HCT116 (cell line): ENCODE measurements around the gene LUZP2. TPM values are rescaled to one million over a fixed set of nuclear protein-coding genes. Genes with fewer than 3 reads are reported as not detected.

ENCODE experiments used
- ATAC-seq: fragments of 200-7000 bp; cut with Tn5 transposase; 2 replicates; pipeline ENCODE4 v1.9.1; 2020; ENCODE audit warnings: mild to moderate bottlenecking, moderate library complexity
- BruUV-seq: library from RNA; stranded (reverse); fragments of 400-500 nt; replicated peaks from 2 replicates; lab custom pipeline; 2021; lab: Mats Ljungman, UMichigan
- CTCF ChIA-PET: fragments of 300-600 bp; sonication (Branson Sonifier 250); formaldehyde crosslinking; loops from one replicate; lab custom pipeline; 2021; ENCODE audit warnings: antibody characterized with exemption; lab: Charles Lee
- POLR2A ChIA-PET: fragments of 300-600, 350-600 bp; sonication (Branson Sonifier 250); formaldehyde crosslinking; loops from one replicate; lab custom pipeline; 2021; ENCODE audit warnings: antibody characterized with exemption; lab: Charles Lee
- RAD21 ChIA-PET, 2 experiments: fragments of 300-600 bp; sonication (Branson Sonifier 250); formaldehyde crosslinking; loops; one replicate each; lab custom pipeline; 2023; ENCODE audit warnings: low total read pairs in 2 of 2; ENCODE audit not compliant: uncharacterized antibody in 2 of 2, unreplicated experiment in 2 of 2, low non-redundant PET in 1 of 2; lab: Charles Lee
- DNase-seq: peaks from one replicate; pipeline ENCODE4 v3.0.0-alpha.2; 2010; ENCODE audit warnings: low read depth, low spot score
- H2AFZ ChIP-seq: fragments of 200-600 bp; shearing (Covaris generic), sonication (generic); 2 replicates; pipeline ENCODE4 v1.6.1; 2017; ENCODE audit warnings: low read depth, mixed run types, mixed read lengths, antibody characterized with exemption, low read length; ENCODE audit not compliant: poor library complexity, severe bottlenecking
- H3K27ac ChIP-seq: 2 replicates; pipeline ENCODE4 v1.5.1; 2012; ENCODE audit warnings: low read depth, low read length
- H3K27me3 ChIP-seq: fragments of 200-600 bp; sonication (generic); 2 replicates; pipeline ENCODE4 v1.6.1; 2016; ENCODE audit warnings: mixed run types, low read length, mixed read lengths; ENCODE audit not compliant: insufficient read depth
- H3K36me3 ChIP-seq, 2 experiments: fragments of 200-500 bp in 1 of 2; fragments of 200-600 bp in 1 of 2; sonication (Bioruptor generic) in 1 of 2; sonication (generic) in 1 of 2; 2 replicates each; pipeline versions ENCODE4 v1.5.1 to v1.6.1; 2014 to 2016; ENCODE audit warnings: low read length in 2 of 2, inconsistent platforms in 1 of 2, mixed read lengths in 1 of 2, mixed run types in 1 of 2; ENCODE audit not compliant: insufficient read depth in 2 of 2, control insufficient read depth in 1 of 2
- H3K4me1 ChIP-seq, 2 experiments: fragments of 200-600 bp in 1 of 2; sonication (generic) in 1 of 2; 2 replicates each; pipeline versions ENCODE4 v1.5.1 to v1.6.1; 2012 to 2017; ENCODE audit warnings: low read length in 2 of 2, inconsistent platforms in 1 of 2, mild to moderate bottlenecking in 1 of 2, mixed read lengths in 1 of 2, mixed run types in 1 of 2, moderate library complexity in 1 of 2; ENCODE audit not compliant: insufficient read depth in 2 of 2, control insufficient read depth in 1 of 2
- H3K4me2 ChIP-seq: fragments of 200-600 bp; sonication (generic); 2 replicates; pipeline ENCODE4 v1.6.1; 2017; ENCODE audit warnings: mixed run types, low read length, mixed read lengths
- H3K4me3 ChIP-seq, 2 experiments: fragments of 200-600 bp in 1 of 2; sonication (generic) in 1 of 2; replicated peaks in 1 of 2; 2 replicates each; pipeline ENCODE4 v1.5.1; 2011 to 2016; ENCODE audit warnings: low read length in 2 of 2, control low read depth in 1 of 2, low read depth in 1 of 2, mild to moderate bottlenecking in 1 of 2, mixed read lengths in 1 of 2, mixed run types in 1 of 2
- H3K79me2 ChIP-seq: fragments of 200-600 bp; sonication (generic); 2 replicates; pipeline ENCODE4 v1.6.1; 2017; ENCODE audit warnings: mild to moderate bottlenecking, mixed run types, low read length, moderate library complexity, mixed read lengths; ENCODE audit not compliant: insufficient read depth
- H3K9ac ChIP-seq: fragments of 200-600 bp; sonication (generic); 2 replicates; pipeline ENCODE4 v1.6.1; 2016; ENCODE audit warnings: low read length, mixed read lengths
- H3K9me2 ChIP-seq: fragments of 200-600 bp; sonication (generic), shearing (Covaris generic); 2 replicates; pipeline ENCODE4 v1.6.1; 2017; ENCODE audit warnings: mixed run types, mild to moderate bottlenecking, moderate library complexity; ENCODE audit not compliant: insufficient read depth
- H3K9me3 ChIP-seq, 2 experiments: fragments of 200-500 bp in 1 of 2; fragments of 200-600 bp in 1 of 2; sonication (Bioruptor generic) in 1 of 2; sonication (generic) in 1 of 2; 2 replicates each; pipeline ENCODE4 v1.6.1; 2014 to 2017; ENCODE audit warnings: low read length in 2 of 2, mixed read lengths in 2 of 2, inconsistent platforms in 1 of 2, low read depth in 1 of 2, mild to moderate bottlenecking in 1 of 2, mixed run types in 1 of 2, moderate library complexity in 1 of 2; ENCODE audit not compliant: control insufficient read depth in 1 of 2, insufficient read depth in 1 of 2
- H4K20me1 ChIP-seq: fragments of 200-600 bp; sonication (generic), shearing (Covaris generic); 2 replicates; pipeline ENCODE4 v1.6.1; 2017; ENCODE audit warnings: mixed run types, mild to moderate bottlenecking, moderate library complexity; ENCODE audit not compliant: insufficient read depth
- EGR1 ChIP-seq: IDR thresholded peaks from 2 replicates; pipeline ENCODE4 v1.6.1; 2012; ENCODE audit warnings: low read depth
- EZH2 ChIP-seq: fragments of 200-600 bp; sonication (generic); IDR thresholded peaks from 2 replicates; pipeline ENCODE4 v1.6.1; 2017; ENCODE audit warnings: antibody characterized with exemption, mixed run types
- EZH2phosphoT487 ChIP-seq: fragments of 200-600 bp; IDR thresholded peaks from 2 replicates; pipeline ENCODE4 v1.6.1; 2018; ENCODE audit warnings: antibody characterized with exemption, borderline replicate concordance
- POLR2AphosphoS5 ChIP-seq: IDR thresholded peaks from 2 replicates; pipeline ENCODE4 v1.6.1; 2011; ENCODE audit warnings: mild to moderate bottlenecking, low read depth, low read length, moderate library complexity
- RAD21 ChIP-seq: IDR thresholded peaks from 2 replicates; pipeline ENCODE4 v1.6.1; 2012; ENCODE audit warnings: low read depth, mild to moderate bottlenecking
- SIN3A ChIP-seq: IDR thresholded peaks from 2 replicates; pipeline ENCODE4 v1.6.1; 2012; ENCODE audit warnings: low read depth
- SRF ChIP-seq: IDR thresholded peaks from 2 replicates; pipeline ENCODE4 v1.6.1; 2012; ENCODE audit warnings: low read depth
- TCF7L2 ChIP-seq: IDR thresholded peaks from 2 replicates; pipeline ENCODE4 v1.7.0; 2011; ENCODE audit warnings: borderline replicate concordance, inconsistent platforms; ENCODE audit not compliant: insufficient read depth, insufficient read length; ENCODE audit errors: extremely low read depth
- YY1 ChIP-seq: IDR thresholded peaks from 2 replicates; pipeline ENCODE4 v1.6.1; 2011; ENCODE audit warnings: low read length, low read depth, moderate library complexity, mild to moderate bottlenecking; ENCODE audit not compliant: insufficient replicate concordance; ENCODE audit errors: extremely low read depth
- ZFX ChIP-seq: fragments of 450-650 bp; IDR thresholded peaks from 2 replicates; pipeline ENCODE4 v1.6.1; 2017
- intact Hi-C: fragments of 100-400 bp; cut with micrococcal nuclease; formaldehyde crosslinking; loops from 2 replicates; pipeline ENCODE4 v1.10.0; 2022
- total RNA-seq: library from RNA; stranded (reverse); gene quantifications from one replicate; pipeline ENCODE4 v1.2.1, GENCODE V29; 2021; ENCODE audit not compliant: unreplicated experiment
- TF ChIP-seq, protein P1 (sequence below), 3 experiments: fragments of 200-600 bp in 1 of 3; sonication (generic) in 1 of 3; IDR thresholded peaks in 2 of 3; conservative IDR thresholded peaks in 1 of 3; 2 replicates each; pipeline ENCODE4 v1.5.1; 2012 to 2017; ENCODE audit warnings: low read depth in 2 of 3, low read length in 2 of 3, antibody characterized with exemption in 1 of 3, borderline replicate concordance in 1 of 3, control low read depth in 1 of 3, mild to moderate bottlenecking in 1 of 3, mixed read lengths in 1 of 3, mixed run types in 1 of 3, moderate library complexity in 1 of 3; ENCODE audit not compliant: insufficient read depth in 1 of 3
- TF ChIP-seq, protein P2 (sequence below): IDR thresholded peaks from 2 replicates; pipeline ENCODE4 v1.6.1; 2011; ENCODE audit warnings: mild to moderate bottlenecking, low read length, moderate library complexity; ENCODE audit not compliant: insufficient replicate concordance; ENCODE audit errors: extremely low read depth

The LUZP2 gene
- total RNA-seq, 1 experiment from 2014 or later = not detected

DNA sequence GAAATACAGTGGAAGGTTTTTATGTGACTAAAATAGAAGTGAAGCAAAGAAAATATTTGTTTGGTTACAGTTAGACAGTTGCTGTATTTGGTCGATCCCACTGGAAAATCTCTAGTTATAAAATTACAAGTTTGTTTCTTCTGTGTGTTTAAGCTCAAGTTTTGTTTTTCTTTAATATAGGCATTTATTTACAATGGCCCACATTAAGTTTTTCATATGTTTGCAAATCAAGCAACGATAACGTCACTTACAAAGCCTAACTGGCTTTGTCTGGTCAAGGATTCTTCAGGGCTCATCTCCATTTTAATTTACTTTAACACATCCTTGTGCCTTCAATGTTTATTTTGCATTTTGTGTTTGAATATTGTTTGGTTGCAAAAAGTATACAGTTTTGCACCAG lies 270.6 kb downstream of the LUZP2 start:
- CTCF ChIA-PET = no interaction called here
- H4K20me1 ChIP-seq = no peaks in the 10 kb centered on the region
- no peak overlapping the region for H2AFZ ChIP-seq
- RAD21 ChIA-PET = no interaction called here
- no peak overlapping the region for H3K4me2 ChIP-seq
- H3K4me3 ChIP-seq = no peak overlapping the region
- no peak for TF ChIP-seq EGR1
- TF ChIP-seq ZFX = no peak
- TF ChIP-seq EZH2 = no peak
- TF ChIP-seq SIN3A = no peak
- TF ChIP-seq YY1 = no peak
- TF ChIP-seq, protein P1, sequence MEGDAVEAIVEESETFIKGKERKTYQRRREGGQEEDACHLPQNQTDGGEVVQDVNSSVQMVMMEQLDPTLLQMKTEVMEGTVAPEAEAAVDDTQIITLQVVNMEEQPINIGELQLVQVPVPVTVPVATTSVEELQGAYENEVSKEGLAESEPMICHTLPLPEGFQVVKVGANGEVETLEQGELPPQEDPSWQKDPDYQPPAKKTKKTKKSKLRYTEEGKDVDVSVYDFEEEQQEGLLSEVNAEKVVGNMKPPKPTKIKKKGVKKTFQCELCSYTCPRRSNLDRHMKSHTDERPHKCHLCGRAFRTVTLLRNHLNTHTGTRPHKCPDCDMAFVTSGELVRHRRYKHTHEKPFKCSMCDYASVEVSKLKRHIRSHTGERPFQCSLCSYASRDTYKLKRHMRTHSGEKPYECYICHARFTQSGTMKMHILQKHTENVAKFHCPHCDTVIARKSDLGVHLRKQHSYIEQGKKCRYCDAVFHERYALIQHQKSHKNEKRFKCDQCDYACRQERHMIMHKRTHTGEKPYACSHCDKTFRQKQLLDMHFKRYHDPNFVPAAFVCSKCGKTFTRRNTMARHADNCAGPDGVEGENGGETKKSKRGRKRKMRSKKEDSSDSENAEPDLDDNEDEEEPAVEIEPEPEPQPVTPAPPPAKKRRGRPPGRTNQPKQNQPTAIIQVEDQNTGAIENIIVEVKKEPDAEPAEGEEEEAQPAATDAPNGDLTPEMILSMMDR (IDR thresholded peaks at IDR 0.05 in 2 of 3, conservative IDR thresholded peaks at IDR 0.05 in 1 of 3; ENCODE audit: borderline replicate concordance in 1 of 3, insufficient read depth in 1 of 3, low read depth in 2 of 3, low read length in 2 of 3) = no peak
- no peak for TF ChIP-seq EZH2phosphoT487
- TF ChIP-seq, protein P2, sequence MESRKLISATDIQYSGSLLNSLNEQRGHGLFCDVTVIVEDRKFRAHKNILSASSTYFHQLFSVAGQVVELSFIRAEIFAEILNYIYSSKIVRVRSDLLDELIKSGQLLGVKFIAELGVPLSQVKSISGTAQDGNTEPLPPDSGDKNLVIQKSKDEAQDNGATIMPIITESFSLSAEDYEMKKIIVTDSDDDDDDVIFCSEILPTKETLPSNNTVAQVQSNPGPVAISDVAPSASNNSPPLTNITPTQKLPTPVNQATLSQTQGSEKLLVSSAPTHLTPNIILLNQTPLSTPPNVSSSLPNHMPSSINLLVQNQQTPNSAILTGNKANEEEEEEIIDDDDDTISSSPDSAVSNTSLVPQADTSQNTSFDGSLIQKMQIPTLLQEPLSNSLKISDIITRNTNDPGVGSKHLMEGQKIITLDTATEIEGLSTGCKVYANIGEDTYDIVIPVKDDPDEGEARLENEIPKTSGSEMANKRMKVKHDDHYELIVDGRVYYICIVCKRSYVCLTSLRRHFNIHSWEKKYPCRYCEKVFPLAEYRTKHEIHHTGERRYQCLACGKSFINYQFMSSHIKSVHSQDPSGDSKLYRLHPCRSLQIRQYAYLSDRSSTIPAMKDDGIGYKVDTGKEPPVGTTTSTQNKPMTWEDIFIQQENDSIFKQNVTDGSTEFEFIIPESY = no peak
- no peak for TF ChIP-seq SRF
- no peak for TF ChIP-seq TCF7L2
- TF ChIP-seq POLR2AphosphoS5 = no peak
- TF ChIP-seq RAD21 = no peak
- ATAC-seq (no peak), DNase-seq (no peak)
- H3K79me2 ChIP-seq = no peaks in the 10 kb centered on the region
- POLR2A ChIA-PET = no interaction called here
- no peaks in the 10 kb centered on the region for H3K36me3 ChIP-seq
- no peaks in the 10 kb centered on the region for H3K27me3 ChIP-seq
- BruUV-seq = no TSS peak
- no peak overlapping the region for H3K27ac ChIP-seq
- H3K9me2 ChIP-seq = no peaks in the 10 kb centered on the region
- intact Hi-C loops = no loop called here
- H3K4me1 ChIP-seq = no peaks in the 10 kb centered on the region
- peaks cover 13 to 20% of the 10 kb centered on the region in 2 experiments for H3K9me3 ChIP-seq
- H3K9ac ChIP-seq = no peak overlapping the region
